GDM1 (cell line): Measurements from ENCODE around the gene LPP.

Source experiments
- DNase-seq: peaks from one replicate; lab custom pipeline; 2025; lab: John Stamatoyannopoulos, UW

Gene LPP

DNA sequence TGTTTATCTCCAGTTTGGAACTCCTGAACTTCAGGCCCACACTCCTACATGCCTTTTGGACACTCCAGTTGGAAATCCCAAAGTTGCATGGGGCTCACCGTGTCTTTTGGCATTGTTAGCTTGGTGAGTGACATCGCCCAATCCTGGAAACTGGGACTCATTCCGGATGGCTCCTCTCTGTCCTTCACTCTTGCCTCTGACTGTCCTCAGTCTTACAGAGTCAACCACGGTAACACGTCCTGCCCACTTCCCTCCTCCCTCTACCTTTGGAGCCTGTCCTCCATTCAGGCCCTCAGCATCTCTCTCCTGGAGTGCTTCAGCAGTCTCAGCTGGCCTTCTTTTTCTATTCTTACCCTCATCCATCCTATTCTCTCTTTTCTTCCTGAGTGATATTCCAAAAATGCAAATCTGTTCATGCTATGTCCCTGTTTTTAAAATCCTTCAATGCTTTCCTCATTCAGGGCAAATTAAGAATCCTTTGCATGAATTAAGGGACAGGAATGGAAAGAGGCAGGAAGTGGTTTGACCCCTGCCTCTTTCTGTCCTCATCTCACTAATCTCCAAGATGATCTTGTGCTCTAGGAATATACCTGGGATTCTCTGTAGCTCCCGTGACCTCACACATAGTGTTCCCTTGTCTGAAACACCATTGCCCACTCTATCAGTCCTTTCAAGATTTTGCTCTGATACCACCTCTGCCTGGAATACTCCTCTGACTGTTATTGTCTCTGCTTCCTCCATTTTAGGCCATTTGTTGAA lies 42.5 kb downstream of the LPP start:
- no peak for DNase-seq

DNA sequence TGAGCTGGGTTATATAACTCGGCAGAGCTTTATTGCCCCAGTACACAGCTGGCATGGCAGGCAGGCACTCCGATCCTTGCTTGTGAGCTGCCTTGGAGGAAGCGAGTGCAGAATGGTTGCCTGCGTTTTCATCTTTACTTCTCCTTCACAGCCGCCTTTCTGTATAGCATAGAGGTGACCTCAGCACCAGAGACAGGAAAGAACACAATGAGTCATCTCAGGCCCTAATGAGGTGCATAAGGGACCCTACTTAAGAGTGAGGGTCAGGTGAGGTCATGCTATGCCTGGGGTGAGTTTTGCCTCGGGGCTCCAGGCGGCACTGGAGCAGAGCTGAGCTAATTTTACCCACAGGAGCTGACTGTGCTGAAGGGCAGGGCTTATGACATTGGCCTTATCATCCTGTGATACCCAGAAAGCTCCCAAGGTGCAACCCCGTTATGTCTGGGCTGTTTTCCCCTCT lies 43.5 kb downstream of the LPP start:
- no peak for DNase-seq

DNA sequence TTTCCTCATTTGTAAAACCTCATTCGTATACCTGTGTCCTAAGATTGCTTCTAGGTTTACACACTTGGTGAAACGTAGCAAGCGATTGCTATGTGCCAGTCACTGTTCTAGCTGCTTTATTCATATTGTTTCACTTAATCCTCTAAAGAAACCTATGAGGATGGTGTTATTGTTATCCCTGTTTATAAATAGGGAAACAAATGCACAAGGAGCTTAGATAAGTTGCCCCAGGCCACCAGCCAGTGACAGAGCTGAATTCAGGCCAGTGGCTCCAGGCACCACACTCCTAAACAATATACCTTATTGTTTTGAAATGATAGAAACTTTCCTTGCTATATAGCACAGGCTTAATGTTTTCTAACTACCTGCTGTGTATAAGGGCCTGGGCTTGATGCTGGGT lies 44.0 kb downstream of the LPP start:
- no peak for DNase-seq

DNA sequence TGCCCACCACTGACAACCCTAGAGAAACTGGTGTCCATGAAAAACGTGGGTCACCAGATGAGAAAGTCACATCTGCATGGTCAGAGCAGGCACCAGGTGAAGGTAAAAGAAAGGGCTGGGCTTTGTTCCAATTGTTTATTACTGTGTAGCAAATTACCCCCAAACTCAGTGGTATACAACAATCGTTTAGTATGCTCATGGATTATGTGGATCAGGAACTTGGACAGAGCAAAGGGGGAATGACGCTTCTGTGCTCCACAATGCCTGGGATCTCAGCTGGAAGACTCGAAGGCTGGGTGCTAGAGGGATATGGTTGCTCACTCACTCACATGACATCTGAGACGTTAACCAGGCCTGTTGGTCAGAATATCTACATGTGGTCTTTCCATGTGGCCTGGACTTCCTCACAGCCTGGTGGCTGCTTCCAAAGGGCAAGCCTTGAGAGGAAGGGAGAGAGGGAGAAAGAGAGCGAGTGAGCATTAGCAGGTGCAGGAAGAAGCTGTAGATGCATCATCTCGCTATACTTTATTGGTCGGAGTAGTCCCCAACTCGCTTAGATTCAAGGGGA lies 44.9 kb downstream of the LPP start:
- no peak for DNase-seq

DNA sequence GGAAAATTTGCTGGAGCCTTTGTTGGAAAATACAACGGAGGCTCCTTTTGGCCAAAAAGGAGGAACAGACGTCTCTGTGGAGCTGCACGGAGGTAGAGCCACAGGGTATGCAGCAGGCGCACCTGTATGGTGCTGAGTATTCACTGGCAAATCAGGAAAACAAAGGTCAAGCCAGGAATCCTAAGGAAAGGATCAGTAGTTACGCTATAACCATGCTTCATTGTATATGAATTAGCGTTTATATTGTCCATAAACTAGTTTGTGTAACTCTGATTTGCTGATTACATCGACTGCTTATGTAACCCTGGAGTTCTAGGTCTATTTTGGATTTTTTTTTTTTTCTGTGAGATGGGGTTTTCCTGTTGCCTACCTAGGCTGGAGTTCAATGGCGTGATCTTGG lies 45.4 kb downstream of the LPP start:
- DNase-seq, result no peak

DNA sequence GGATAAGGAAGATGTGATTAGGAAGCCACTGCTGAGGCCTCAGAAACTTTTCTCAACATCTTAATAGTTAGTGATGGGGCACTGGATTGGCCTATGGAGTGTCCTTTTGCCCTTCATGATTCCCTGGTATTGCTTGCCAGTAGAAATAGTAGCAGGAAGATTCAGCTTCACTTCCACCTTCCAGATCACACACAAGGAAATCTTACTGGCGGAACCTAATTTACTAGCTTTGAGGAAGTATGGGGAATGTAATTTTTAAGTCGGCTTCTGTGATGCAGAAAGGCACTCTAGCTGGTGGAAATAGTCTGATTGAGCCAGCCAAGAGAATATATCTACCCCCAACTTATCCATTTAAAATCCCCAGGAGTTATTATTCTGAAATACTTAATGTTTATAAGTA lies 46.5 kb downstream of the LPP start:
- DNase-seq, result no peak

DNA sequence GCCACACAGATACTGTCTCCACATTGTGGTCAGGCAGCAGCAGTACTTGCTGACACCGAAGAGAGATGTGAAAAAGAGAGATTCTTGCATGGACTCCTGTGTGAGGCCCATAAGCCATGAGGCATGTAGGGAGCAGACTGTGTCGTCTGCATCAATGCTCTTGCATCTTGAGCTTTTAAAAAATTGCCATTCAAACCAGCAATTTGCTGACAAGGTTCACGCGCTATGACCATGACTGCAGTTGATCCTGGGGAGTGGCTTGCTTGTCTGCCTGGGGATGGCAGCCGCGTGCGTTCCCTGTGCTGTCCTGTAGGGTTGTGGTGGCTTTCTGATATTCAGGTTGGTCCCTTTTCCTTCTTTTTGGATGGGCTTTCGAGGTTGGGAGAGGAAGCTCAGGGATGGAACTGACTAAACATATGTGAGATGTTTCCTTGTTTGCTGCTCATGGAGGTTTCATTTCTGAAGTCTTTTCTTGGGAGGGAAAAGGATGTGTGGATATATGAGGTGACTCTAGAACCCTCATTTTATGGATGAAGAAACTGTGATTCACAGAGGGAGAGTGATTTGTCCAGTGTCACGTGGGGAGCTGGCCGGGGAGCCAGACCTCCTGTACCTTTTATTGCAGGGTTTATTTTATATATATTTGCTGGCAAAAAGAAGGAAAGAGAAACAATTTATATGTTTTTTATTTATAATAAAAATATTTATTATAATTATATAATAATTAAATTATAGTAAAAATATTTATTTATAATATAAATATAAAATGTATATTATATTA lies 48.6 kb downstream of the LPP start:
- no peak for DNase-seq

DNA sequence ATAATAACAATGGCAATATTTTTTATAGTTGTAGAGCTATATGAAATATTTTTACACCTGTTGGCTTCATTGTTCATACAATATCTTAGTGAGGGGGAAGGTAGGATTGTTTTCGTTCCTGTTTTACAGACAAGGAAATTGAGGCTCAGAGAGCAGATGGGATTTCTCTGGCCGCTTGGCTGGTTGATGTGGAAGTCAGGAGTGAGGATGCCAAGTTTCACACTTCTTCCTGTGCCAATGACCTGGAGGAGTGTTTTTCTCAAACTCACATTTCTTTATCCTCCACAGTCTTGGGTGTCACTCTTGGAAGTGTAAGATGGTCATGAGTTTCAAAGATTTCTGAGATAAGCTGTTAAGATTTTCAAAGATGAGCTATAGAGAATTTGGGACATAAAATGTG lies 50.6 kb downstream of the LPP start:
- DNase-seq, result no peak

DNA sequence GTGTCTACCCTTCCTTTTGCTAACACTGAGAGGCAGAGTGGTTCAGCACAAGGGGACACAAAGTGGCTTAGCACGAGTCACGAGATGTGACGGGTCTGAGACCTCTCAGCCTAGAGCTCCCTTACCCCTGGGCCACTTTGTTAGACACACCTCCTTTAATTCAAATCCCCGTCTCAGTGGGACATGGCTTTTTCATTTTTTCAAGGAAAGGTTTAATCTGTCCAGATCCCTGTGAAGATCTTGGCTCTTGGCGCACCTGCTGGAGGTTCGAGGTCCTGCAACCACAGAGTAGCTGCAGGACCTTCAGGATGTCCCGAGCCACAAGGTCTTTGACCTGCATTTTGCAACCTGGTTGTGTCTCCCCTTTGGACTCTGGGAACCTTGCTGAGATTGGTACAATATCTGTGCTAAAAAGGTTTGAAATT lies 52.0 kb downstream of the LPP start:
- no peak for DNase-seq

DNA sequence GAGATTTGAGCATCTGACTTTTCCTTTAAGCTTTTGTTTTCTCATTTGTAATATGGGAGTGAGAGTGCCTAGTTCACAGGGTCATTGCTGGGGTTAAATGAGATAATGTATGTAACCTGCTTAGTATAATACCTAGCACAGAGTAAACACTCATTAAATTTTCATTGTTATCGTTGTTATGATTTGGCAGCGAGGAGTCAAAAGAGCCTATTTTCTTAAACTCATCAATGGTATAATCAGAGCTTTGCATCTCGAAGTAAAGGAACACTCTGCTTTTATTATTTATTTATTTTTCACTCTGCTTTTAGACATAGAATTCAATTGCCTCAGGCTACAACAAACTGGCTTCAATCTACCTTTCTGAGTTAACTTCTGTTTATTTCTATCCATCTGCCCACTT lies 52.8 kb downstream of the LPP start:
- no peak for DNase-seq

DNA sequence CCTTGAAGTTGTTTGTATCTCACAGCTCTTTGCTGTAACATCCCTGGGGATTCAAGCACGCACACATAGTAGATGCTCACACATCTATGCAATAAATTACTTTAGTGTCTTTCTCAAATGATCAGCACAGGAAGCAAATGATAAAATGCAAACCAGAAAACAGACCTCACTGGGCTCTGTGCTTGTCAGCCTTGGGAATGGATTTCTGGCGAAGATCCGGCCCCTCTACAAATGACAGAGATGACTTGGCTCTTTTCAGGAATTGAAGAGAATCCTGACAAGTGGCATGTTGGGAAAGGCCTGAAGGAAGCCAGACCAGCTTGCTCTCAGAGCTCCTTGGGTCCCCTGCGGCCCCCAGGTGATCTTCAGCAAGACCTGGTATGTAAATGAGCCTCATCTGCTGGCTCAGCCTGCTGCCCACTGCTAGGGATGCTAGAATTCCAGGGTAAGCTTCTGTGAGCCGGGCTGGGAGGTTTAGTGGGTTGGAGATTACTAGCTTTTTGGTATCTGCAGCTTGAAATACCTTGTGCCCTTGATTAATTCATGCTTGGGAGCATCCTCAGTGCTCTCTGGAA lies 54.1 kb downstream of the LPP start:
- DNase-seq, result no peak

DNA sequence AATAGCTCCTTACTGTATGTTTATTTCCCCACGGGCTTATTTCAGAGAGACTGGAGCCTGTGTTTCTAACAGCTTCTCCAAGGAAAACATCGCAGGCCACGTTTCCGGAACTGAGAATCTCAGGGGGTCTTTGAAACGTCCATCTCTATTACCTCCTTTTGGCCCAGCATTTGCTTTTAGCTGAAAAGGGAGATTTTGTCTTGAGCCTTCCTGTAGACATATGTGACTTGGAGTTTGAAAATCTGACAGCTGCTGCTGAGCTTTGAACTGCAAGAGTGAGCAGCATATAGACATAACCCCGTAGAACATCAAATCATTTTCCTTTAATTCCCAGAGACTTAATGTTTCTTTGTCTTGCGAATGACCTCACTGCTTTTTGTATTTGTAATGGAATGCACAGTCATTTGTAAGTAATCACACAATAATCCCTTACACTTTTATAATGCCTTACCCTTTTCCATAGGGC lies 54.6 kb downstream of the LPP start:
- no peak for DNase-seq

DNA sequence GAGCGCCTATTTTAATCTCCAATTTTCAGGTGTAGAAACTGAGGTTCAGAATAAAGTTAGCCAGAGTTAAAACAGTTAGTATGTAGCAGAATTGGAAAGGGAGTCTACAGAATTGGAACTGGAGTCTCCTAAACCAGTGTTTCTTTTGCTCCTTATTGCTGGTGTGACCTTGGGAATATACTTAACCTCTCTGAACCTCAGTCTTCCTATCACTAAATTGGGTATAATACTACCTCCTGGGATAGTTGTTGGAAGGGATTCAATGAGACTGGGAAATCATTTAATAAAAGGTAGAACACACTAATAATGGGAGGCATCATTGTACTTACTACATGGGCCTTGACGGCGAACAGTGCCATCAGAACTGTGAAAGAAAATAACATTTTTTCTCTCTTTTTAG lies 55.1 kb downstream of the LPP start:
- DNase-seq, result no peak

DNA sequence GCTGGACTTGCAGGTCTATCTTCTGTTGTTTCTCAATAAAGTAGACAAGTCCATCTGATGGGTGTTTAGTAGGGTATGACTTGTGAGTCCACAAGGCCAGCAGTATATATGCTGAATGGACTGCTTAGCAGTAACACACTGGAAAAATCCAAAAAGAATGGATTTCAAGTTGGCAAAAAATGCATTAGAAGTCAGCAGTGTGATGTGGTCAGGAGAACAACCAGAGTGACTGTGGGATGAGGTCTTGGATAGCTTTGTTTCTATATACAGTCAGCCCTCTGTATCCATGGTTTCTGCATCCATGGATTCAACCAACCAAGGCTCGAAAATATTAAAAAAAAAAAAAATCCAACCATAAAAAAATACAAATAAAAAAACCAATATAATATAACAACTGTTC lies 55.8 kb downstream of the LPP start:
- DNase-seq, result no peak

DNA sequence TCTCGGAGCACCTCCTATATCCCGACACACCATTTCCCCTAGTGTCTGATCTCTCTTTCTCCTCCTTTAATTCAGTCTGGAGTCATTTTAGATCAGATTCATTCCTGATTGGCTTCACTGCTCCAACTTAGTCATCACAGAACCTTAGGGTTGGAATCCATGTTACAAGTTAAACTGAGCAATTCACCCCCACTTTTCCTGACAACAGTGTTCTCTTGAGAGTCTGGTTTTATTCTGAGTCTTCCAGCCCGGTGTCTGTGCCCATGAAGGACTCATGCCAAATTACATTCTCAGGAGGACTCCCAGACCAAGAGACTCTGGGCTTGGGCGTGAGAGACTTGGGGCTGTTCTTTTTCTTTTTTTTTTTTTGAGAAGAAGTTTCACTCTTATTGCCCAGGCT lies 57.5 kb downstream of the LPP start:
- no peak for DNase-seq

DNA sequence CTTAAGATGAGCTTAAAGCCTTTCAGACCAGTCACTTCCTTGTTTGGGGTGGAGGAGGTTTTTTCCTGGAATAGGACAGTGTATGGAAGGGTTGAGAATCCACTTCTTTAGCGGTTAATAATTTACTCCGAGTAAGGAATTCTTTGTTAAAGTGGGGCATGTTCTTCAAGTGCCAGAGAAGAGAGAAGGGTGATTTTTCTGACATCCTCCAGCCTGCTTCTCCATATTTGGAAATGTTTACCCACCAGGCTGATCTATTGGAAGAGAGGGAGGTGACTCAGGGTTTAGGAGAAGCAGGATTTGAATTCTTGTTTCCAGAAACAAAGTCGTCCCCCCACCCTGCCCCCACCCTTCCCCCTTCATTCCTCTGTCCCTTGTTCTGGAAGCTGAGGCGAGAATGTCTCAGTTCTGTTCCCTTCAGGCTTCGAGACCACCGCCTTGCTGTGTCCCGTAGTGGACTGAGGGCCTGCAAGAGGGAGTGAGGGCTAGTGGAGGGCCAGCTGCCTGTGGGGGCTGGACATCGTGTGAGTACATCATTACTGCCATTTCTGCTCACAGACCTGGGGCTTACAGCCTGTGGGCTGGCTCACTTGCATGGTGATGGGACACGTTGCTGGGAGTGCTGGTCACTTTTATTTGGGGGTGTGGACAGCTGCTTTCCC lies 58.5 kb downstream of the LPP start:
- no peak for DNase-seq

DNA sequence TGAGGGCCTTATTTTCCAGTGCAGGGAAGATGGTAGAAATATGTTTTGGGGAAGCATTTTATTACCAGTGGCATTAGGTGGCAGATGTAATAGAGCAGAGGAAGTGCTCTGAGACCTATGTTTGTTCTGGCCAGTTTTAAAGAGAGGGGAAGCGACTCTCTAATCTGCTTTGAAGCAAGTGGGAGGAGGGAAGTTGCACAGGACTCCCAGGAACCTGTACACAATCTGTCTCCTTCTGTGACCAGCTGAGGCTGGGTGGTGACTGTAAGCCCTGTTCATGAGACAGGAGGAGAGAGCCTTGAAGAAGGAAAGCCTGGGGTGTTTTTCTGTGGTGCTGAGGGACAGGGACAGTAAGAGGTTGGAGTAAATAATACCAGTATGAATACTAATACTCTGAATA lies 60.5 kb downstream of the LPP start:
- DNase-seq, result peak; percentile 2

DNA sequence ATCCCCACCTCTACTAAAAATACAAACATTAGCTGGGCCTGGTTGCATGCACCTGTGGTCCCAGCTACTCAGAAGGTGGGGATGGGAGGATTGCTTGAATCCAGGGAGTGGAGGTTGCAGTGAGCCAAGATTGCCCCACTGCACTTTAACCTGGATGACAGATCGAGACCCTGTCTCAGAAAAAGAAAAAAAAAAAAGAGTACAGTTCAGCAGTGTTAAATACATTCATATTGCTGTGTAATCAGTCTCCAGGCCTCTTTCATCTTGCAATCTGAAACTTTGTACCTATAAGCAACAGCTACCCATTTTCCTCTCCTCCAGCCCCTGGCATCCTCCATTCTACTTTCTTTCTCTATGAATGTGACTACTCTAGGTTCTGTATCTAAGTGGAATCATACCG lies 61.2 kb downstream of the LPP start:
- no peak for DNase-seq

DNA sequence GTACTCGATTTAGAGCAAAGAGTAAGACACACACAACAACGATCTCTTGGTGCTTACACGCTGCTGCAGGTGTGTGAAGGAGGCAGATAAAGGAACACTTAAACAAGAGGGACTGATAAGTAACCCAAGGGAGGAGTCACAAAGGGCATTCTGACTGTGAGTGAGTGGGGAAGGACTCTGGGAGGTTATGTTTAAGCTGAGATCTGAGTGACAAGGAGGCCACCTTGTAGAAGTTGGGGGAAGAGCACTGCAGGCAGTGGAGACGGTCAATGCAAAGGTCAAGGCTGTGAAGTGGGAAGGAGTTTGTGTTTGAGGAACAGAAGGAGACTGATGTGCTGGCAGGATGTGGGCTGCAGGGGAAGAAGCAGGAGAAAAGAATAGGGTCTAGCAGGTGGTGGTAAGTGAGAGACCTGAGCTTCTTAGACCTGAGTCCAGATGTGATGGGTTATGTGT lies 63.1 kb downstream of the LPP start:
- DNase-seq, result peak; percentile 6

DNA sequence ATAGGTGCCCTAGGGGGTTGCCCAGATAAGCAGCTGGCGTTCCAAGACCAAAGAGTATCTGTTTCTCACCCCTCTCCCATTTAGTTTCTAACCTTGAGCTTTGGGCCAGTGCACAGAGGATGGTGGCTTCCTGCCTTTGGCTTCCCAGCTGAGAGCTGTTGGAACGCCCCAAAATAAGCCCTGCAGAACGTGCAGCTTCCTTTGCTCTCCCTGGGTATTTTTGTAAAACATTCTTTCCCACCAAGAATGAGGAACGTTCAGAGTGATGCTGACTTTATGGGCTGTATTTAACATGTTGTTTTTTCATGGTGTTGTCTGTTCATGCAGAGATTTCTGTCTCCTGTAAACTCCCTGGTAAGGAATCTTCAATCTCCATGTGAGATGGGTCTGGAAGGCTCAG lies 63.8 kb downstream of the LPP start:
- no peak for DNase-seq

DNA sequence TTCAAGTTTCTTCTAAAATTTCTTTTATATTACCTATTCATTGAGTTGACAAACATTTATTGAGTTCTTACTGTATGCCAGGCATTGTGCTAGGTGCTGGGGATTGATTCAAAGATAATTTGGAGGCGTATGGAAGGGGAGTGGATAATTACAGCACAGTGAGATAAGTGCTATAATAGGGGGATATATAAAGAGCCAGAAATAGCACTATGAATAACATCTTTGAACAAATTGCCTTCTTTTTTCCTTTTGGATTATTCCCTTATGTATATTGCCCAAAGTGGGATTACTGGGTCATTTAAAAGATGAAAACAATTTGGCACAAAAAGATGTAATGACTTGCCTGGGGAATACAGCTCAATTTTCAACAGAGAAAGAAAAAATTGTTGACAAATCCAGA lies 64.6 kb downstream of the LPP start:
- DNase-seq, result no peak

DNA sequence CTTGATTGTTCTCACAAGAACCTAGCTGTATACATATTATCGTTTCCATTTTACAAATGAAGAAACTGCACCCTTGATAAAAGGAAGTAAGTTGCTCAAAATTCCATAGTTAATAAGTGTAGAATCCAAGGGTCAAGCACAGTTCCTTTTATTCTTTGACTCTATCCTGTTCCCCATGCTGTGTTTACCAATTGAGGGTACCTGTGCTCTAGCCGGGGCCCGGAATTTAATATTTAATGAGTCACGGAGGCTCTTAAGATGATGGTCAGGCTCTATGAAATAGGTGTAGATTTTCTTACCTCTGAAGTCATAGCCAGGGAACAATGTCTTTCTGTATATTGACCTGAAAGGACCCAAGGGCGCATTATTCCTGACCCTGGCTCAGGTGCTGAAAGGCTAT lies 65.2 kb downstream of the LPP start:
- DNase-seq, result no peak
